Erythroblast (primary cell): Measurements from ENCODE around the gene TMSB4X.

ENCODE experiments used
- GATA1 ChIP-seq: IDR thresholded peaks from 2 replicates; pipeline ENCODE4 v1.6.1; 2011; ENCODE audit warnings: low read depth, mild to moderate bottlenecking, control low read depth, low read length, moderate library complexity
- POLR2A ChIP-seq: IDR thresholded peaks from 2 replicates; pipeline ENCODE4 v1.6.1; 2011; ENCODE audit warnings: mild to moderate bottlenecking, low read length

DNA sequence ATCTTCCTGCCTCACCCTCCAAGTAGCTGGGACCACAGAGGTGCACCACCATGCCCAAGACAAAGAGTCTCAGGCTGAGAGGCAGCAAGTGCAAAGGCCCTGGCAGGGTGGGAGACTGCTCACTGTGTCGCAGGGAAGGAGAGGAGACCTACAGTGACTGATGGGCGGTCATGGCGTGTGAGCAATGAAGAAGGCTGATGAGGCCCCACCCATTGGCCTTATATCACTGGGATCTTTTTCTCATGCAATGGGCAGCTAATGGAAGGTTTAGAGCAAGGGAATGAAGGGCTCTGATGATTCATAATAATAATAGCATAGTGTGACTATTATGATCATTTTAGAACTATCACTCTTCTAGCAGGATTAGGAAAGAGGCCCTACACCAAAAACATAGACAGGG, 48.7 kb downstream of the TMSB4X start:
- no peak for TF ChIP-seq POLR2A
- no peak for TF ChIP-seq GATA1
